ENCODE measurements around the gene CAPN11. TPM values are rescaled to one million over a fixed set of nuclear protein-coding genes. Genes with fewer than 3 reads are reported as not detected.
"Not testable (repeated sequence)": the region's sequence is repeated elsewhere in the genome, so short reads cannot be mapped to it uniquely, and the experiment has no call there.

CAPN11 gene
- total and polyA plus RNA-seq, 7 donors: 0.41 to 1.6 (median 0.71) TPM; not detected in 3

DNA sequence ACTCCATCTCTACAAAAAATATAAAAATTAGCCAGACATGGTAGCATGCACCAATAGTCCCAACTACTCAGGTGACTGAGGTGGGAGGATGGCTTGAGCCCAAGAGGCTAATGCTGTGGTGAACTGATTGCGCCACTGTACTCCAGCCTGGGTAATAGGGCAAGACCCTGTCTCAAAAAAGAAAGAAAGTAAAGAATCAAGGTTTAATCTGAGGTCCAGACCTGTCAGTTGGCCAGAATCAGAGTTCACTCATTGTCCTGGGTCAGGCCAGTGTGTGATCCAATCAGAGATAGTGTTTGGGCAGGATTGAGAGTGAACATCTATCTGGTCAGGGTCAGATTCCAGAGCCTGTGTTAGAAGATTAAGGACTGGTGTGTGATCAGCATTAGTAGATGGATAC, 15.8 kb upstream of the CAPN11 start:
- no peak for DNase-seq
- TF ChIP-seq, protein P1, sequence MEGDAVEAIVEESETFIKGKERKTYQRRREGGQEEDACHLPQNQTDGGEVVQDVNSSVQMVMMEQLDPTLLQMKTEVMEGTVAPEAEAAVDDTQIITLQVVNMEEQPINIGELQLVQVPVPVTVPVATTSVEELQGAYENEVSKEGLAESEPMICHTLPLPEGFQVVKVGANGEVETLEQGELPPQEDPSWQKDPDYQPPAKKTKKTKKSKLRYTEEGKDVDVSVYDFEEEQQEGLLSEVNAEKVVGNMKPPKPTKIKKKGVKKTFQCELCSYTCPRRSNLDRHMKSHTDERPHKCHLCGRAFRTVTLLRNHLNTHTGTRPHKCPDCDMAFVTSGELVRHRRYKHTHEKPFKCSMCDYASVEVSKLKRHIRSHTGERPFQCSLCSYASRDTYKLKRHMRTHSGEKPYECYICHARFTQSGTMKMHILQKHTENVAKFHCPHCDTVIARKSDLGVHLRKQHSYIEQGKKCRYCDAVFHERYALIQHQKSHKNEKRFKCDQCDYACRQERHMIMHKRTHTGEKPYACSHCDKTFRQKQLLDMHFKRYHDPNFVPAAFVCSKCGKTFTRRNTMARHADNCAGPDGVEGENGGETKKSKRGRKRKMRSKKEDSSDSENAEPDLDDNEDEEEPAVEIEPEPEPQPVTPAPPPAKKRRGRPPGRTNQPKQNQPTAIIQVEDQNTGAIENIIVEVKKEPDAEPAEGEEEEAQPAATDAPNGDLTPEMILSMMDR (IDR thresholded peaks at IDR 0.05): no peak
- no peak for TF ChIP-seq EP300 (IDR thresholded peaks at IDR 0.05)
- H3K27me3 ChIP-seq: no peaks in the 10 kb centered on the region
- H3K36me3 ChIP-seq: peaks cover 7 to 83% (median 31%) of the 10 kb centered on the region in 4 donors
- intact Hi-C loops (cut with DNase I): no loop called here
- H3K27ac ChIP-seq: no peak overlapping the region
- H3K4me3 ChIP-seq: no peak overlapping the region
- no peaks in the 10 kb centered on the region for H3K9me3 ChIP-seq
- no peaks in the 10 kb centered on the region for H3K4me1 ChIP-seq
- 97 to 99% methylated on average over 1 of the region's 1 CpG for WGBS, 2 donors

DNA sequence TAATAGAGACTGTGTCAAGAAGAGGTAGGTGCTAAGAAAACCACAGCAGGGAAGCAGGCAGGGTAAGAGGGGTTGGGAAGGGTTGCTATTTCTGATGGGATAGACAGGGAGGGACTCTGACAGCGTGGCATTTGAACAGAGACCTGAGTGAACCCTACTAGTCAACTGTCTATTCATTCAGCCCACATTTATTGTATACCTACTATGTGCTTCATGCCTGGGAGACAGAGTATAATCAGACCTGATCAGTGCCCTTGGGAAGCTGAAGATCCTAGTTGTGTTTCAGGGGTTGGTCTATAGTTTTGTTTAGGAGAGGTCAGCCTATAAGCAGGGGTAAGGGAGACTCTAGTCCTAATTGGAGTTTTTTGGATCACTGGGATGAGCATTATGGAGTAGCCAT, 14.9 kb upstream of the CAPN11 start:
- H3K27me3 ChIP-seq: no peaks in the 10 kb centered on the region
- no peak overlapping the region for H3K27ac ChIP-seq
- H3K4me3 ChIP-seq: no peak overlapping the region
- H3K36me3 ChIP-seq: peaks cover 7 to 85% (median 35%) of the 10 kb centered on the region in 4 donors
- TF ChIP-seq, protein P1 (IDR thresholded peaks at IDR 0.05): no peak
- TF ChIP-seq POLR2A (IDR thresholded peaks at IDR 0.05) (no peak), EP300 (IDR thresholded peaks at IDR 0.05) (no peak), POLR2AphosphoS5 (IDR thresholded peaks at IDR 0.05) (no peak)
- no peak for DNase-seq
- H3K4me1 ChIP-seq: no peaks in the 10 kb centered on the region
- WGBS, 2 donors: 89 to 95% methylated on average over 1 of the region's 1 CpG
- no peaks in the 10 kb centered on the region for H3K9me3 ChIP-seq
- intact Hi-C loops (cut with DNase I): no loop called here

DNA sequence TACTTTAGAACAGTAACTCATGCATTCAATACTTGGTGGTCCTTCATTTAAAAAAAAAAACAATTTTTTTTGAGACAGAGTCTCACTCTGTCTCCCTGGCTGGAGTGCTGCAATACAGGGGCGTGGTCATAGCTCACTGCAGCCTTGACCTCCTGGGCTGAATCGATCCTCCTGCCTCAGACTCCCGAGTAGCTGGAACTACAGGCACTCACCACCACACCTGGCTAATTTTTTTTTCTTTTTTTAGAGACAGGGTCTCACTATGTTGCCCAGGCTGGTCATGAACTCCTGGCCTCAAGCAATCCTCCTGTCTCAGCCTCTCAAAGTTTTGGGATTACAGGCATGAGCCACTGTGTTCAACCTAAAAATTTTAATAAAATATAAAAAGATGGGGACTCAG, 14.1 kb upstream of the CAPN11 start:
- intact Hi-C loops (cut with DNase I): not testable (repeated sequence)

DNA sequence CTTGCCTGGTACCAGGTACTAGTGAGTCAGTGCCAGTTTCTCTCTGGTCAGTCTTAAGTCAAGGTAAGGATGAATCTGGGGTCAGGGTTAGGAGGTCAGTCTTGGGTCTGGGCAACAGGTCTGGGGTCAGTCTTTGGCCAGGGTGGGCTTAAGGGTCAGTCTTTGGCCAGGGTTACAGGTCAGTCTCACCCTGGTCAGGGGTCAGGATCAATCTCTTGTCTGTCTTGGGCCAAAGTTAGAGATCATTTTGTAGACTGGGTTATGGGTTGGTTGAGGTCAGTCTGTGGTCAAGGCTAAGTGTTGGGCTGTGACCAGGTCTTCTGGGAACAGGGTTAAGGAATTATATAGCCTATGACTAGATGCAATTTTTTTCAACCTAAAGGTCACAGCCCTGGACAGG, 12.8 kb upstream of the CAPN11 start:
- intact Hi-C loops (cut with DNase I): no loop called here
- Histone ChIP-seq H3K9me3 (no peaks in the 10 kb centered on the region), H3K4me1 (no peaks in the 10 kb centered on the region), H3K27ac (no peak overlapping the region), H3K4me3 (no peak overlapping the region), H3K36me3 (peaks cover 0 to 87% (median 26%) of the 10 kb centered on the region in 4 donors), H3K27me3 (no peaks in the 10 kb centered on the region)
- no peak for DNase-seq
- TF ChIP-seq POLR2A (IDR thresholded peaks at IDR 0.05): no peak
- no peak for TF ChIP-seq POLR2AphosphoS5 (IDR thresholded peaks at IDR 0.05)
- TF ChIP-seq, protein P1 (IDR thresholded peaks at IDR 0.05): no peak
- no peak for TF ChIP-seq EP300 (IDR thresholded peaks at IDR 0.05)

More for the DNA sequence above, 14.1 kb upstream of the CAPN11 start:
- not testable (repeated sequence) for H3K4me1 ChIP-seq, H3K27me3 ChIP-seq, H3K9me3 ChIP-seq, H3K4me3 ChIP-seq, DNase-seq, H3K27ac ChIP-seq
- H3K36me3 ChIP-seq: peaks cover 7 to 90% (median 36%) of the 10 kb centered on the region in 4 donors
- 56 to 86% methylated on average over 3 of the region's 3 CpGs for WGBS, 2 donors

DNA sequence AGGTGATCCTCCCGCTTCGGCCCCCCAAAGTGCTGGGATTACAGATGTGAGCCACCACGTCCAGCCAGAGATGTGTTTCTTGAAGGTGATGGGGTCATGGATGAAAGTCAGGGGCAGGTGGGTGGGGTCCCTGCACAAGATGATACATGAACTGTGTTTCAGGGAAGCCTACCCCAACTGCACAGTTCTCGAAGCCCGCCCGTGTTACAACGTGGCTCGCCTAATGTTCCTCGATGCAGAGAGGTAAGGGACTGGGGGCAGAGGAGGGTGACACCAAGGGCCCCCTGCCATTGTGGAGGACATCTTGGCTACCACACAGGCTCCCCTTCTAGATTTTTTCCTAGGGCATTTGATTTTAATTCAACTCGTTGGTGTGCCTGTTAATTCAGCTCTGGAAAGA, 11.9 kb upstream of the CAPN11 start:
- TF ChIP-seq, protein P1 (IDR thresholded peaks at IDR 0.05): no peak
- TF ChIP-seq POLR2AphosphoS5 (IDR thresholded peaks at IDR 0.05) (no peak), EP300 (IDR thresholded peaks at IDR 0.05) (no peak), POLR2A (IDR thresholded peaks at IDR 0.05) (no peak)
- no peaks in the 10 kb centered on the region for H3K27me3 ChIP-seq
- H3K4me1 ChIP-seq: peaks cover 0 to 3% (median 1%) of the 10 kb centered on the region in 4 donors
- H3K9me3 ChIP-seq: no peaks in the 10 kb centered on the region
- WGBS, 2 donors: 93 to 94% methylated on average over 10 of the region's 10 CpGs
- DNase-seq: no peak
- H3K36me3 ChIP-seq: peaks cover 0 to 79% (median 21%) of the 10 kb centered on the region in 4 donors
- no peak overlapping the region for H3K27ac ChIP-seq
- no peak overlapping the region for H3K4me3 ChIP-seq
- intact Hi-C loops (cut with DNase I): no loop called here
